HG03378 (cell line): Measurements from ENCODE around the gene NOS1.
"Not testable (repeated sequence)": the region's sequence is repeated elsewhere in the genome, so short reads cannot be mapped to it uniquely, and the experiment has no call there.

Source experiments
- ATAC-seq: cut with Tn5 transposase; IDR thresholded peaks from one replicate; pipeline ENCODE4 v1.9.1; 2021; ENCODE audit warnings: mild to moderate bottlenecking, moderate library complexity; ENCODE audit not compliant: unreplicated experiment

NOS1 gene

DNA sequence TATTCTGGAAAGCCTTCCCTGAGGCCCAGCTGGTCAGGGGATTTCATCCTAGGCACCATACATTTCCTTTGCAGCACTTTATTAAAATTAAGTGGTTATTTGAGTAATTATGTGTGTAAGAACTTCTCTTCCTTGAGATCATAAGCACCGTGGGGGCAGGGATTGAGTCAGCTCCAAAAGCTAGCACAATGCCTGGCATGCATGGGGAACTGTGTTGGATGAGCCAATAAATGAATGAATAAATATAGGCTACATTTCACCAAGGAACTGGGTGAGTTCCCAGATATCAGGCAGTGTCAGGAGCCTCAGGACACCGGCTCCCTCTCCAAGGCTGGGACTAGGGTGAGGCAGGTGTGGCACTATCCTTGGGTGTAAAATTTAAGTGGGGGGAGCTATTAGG lies 88.3 kb downstream of the NOS1 start:
- ATAC-seq, result no peak

DNA sequence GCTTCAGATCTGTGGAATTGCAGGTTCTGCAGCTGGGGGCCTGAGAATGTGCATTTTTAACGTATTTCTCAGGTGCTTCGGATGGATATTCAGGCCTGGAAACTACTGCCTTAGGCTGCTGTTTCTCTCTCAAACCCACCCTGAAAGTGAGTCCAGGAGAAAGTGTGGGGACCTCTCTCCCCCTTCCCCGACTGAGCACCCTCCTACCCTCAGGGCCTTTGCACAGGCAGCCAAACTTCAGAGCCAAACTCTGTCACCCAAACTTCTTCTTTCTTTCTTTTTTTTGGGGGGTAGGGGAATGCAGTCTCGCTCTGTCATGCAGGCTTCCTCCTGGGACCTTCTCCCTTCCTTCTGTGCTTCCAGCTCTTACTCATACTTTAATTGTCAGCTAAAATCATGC lies 88.7 kb downstream of the NOS1 start:
- ATAC-seq, result no peak

- no peak for ATAC-seq
Measured at GRCh38 chr12:117262749-117263148, 98.7 kb downstream of the NOS1 start.

DNA sequence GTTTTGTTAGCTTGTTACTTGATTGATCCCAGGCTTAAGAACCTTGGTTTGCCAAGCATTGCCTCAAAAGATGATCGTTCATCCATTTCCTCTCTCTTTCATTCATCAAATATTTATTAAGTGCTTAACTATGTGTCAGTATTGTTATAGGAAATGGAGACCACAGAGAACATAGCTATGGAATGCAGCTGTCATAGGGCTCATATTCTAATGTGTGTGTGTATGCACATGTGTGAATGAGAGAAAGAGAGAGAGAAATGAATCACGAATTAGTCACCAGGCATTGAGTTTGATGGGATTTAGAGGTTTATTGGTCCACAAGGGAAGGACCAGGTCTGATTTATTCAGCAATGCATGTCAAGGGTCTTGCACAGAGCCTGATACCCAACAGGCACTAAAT lies 100.2 kb downstream of the NOS1 start:
- ATAC-seq, result no peak

- no peak for ATAC-seq
Measured at GRCh38 chr12:117255386-117255785, 106.0 kb downstream of the NOS1 start.

- no peak for ATAC-seq
Measured at GRCh38 chr12:117243488-117243887, 117.9 kb downstream of the NOS1 start.

DNA sequence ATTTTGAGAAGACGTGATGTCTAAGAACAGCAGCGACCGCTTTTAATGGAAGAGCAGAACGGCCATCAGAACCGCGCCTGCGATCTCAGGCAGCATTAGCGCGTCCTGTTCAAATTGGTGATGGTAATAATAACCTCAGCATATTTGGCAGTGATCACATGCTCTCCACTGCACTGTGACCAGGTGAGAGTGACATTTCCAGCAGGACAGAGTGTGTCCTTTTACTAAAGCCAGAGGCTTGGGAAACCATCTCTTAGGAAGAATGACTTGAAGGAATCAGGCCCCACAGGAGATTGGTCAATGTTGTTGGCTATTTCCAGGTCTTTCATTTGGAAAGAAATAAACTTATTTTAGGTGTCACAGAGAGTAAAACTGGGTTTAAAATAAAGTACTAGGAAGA lies 119.7 kb downstream of the NOS1 start:
- no peak for ATAC-seq

GRCh38 chr12:117240081-117240755 lies 121.2 kb downstream of the NOS1 start:
- ATAC-seq, result no peak

DNA sequence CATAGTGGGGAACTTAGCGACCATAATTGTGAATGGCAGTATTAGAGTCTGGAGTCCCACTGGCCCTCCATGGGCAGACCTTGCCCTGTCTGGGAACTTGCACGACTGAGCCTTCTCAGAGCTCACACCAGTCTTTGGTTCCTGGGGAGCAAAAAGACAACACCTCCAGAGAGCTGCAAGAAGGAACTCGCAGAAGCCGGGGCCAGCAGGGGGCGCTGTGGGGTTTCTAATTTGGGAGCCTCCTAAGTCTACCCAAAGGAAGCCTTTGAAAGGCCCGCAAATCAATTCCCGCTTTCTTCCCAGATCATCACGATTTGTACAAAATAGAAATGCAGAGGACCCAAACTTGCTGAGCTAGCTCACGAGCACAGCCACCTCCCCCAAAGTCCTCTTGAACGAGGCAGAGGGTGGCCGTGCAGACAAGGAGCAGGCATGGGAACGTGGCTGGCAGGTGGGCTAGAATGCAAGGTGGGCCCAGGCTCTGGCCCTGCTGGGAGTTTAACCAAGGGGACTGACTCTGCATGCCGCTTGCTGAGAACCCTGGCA lies 124.9 kb downstream of the NOS1 start:
- no peak for ATAC-seq

DNA sequence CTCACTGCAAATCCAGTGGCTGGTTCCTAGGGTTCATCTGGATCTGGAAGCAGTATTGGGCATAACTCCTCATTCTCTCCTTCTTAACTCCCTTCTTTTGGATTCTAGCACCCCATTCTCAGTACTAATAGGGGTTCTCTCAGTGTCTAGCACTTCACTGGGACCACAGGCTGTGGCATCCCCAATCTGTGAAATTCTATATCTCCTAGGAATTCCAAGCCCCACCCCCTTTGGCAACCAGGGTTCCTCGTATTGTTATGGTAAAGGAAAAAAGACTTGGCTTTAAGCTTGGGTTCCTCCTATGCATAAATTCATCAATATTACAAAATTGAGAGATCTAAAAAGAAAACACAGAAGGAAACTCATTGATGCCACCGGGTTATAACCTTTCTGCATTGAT lies 126.2 kb downstream of the NOS1 start:
- no peak for ATAC-seq

- ATAC-seq, result no peak
Measured at GRCh38 chr12:117234441-117234840, 127.0 kb downstream of the NOS1 start.

DNA sequence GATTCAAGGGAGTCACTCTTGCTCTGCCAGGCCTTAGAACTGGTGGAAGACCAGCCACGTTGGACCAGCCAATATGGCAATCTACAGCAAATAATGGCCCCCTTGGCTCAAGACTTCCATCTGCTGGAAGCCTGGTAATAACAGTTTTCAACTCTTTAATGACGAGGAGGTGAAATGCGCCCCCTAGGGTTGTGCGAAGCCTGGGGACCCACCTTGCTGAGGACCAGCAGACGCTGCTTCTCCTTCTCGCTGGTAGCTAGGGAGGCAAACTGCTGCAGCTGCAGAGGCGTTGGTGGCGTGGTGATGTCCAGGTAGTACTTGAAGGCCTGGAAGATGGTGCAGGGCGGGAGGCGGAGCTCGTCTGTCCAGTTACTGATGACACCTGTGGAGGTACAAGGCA lies 129.7 kb downstream of the NOS1 start:
- no peak for ATAC-seq

DNA sequence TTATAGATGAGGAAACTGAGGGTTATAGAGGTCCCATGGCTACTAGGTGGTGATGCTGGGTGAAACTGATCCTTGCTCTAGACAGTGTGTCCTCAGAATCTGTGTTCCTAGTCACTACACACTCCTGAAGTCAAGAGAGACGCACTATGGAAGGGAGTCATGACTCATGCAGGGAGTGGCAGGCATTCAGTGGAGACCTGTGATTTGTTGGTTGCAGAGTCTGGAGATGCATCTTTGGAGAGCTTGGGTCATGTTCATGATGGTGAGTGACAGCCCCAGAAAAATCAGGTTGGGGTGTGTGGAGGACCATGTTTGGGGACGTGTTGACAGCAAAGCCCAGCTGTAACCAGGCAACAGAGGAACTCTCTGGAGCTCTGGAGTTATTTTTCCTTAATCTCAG lies 133.2 kb downstream of the NOS1 start:
- ATAC-seq, result no peak

GRCh38 chr12:117227000-117227653 lies 134.3 kb downstream of the NOS1 start:
- ATAC-seq, result no peak

DNA sequence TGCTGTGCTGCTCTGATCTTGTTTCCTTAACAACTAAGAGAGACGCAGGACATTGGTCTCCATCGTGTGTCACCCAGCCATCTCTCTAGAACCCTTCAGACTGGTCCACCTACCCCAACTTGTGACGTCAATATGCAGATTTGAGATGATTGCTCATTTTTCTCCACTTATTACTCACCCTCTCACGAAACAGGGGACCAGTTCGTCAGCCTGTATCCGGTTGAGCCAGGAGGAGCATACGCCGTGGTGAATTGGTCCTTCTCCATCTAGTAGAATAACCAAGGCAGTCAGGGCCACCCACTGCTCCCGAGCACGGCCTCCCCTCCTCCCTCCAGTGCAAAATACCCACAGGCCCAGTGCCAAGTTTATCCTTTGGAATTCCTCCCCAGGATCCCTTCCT lies 134.9 kb downstream of the NOS1 start:
- ATAC-seq, result no peak

DNA sequence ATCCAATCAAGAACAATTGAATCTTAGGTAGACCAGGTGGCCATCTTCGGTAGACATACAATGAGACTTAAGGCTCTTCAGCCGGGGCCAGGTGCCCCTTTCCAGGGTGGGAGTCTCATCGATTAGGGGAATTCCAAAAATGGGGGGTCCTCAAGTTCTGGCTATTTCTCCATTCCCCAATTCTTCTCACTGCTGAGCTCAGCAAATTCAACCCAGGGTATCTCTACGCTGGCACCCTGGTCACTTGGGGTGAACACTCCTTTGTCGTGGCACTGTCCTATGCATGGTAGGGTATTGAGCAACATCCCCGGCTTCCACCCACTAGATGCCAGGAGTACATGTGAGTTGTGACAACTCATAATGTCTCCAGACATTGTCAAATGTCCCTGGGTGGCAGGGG lies 136.2 kb downstream of the NOS1 start:
- no peak for ATAC-seq

DNA sequence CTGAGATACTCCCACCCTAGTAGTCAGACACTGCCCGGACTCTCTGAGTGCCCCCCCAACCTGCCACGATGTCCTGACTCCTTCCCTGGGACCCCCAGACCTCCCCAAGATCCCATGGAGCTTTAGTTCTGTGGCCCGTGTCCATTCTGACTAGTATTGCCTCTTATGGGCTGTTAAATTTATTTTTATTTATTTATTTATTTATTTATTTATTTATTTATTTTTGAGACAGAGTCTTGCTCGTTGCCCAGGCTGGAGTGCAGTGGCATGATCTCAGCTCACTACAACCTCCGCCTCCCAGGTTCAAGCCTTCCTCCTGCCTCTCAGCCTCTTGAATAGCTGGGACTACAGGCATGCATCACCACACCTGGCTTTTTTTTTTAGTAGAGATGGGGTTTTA lies 140.5 kb downstream of the NOS1 start:
- not testable (repeated sequence) for ATAC-seq

DNA sequence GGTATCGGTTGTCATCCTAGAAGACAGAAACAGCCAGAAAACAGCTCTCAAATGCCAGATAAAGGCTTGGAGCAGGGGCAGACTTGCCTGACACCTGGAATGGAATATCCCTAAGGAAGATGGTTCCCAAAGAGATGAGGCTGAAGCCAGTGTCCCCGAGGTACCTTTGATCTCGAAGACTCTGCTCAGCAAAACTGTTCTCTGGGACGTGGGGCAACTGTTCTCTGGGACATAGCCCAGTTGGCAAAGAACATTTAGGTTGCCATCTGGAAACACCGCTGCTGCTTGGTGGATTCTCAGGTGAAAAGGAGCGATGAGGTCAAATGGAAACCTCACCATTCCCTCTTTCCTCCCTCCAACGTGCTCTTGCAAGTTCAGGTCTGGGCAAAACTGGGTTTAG lies 143.3 kb downstream of the NOS1 start:
- no peak for ATAC-seq

DNA sequence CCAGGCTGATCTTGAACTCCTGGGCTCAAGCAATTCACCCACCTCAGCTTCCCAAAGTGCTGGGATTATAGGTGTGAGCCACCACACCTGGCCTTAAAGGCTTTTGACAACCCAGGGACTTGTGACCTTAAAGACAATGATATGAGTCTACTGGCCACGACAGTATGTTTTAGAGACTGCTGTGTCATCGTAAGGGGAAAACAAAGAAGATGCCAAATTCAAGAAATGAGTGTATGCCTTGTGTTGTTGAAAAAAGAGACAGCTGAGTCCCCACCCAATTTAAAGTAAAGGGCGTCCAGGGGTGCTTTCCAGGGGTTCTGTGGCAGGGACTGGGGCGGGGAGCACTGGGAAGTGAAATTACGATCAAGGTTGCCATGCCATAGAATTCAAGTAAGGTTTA lies 144.7 kb downstream of the NOS1 start:
- ATAC-seq, result no peak

DNA sequence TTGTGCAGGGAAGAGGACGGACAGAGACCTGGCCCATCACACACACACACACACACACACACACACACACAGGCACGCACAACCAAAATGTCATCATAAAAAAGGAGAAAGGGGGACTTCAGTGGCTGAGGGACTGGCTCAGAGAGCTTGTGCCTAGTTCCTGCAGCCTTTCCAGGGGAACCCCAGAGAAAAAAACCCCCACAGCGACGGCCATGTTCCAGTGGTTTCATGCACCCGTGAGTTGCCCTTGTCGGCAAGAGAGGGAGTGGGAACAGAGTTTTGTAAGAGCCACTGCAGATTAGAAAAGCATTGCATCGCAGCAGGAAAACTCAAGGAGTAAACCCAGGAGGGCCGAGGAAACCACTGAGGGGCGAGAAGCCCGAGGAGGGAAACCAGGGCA lies 146.6 kb downstream of the NOS1 start:
- ATAC-seq, result no peak

- no peak for ATAC-seq
Measured at GRCh38 chr12:117213295-117213808, 148.1 kb downstream of the NOS1 start.

DNA sequence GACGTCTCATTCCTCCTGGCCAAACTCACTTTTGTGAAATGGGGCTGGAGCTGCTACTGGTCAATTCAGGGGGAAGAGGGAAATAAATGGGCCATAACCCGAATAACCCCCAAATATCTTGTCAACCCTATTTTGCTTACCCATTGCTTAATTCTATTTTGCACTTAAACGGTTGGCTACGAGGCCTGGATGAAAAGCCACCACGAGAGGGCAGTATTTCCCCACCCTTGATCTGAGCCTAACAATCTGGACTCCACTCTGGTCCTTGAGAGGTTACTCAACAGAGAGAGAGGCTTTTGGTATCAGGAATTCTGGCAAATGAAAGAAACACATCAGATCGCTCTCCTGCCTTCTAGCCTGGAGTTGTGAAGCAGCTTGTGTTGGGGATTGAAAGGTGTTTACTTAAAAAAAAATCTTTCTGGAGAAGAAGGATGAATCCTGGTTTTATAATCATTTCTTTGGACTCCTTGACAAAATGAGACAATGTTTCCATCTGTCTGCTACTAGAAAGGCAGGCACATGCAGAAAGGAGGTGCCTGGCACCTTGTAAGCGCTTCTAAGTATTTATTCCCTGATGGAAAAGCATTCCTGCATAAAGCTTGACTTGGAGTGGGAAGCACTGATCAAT lies 148.7 kb downstream of the NOS1 start:
- no peak for ATAC-seq
